ENCODE results near the gene GET4. TPM values are rescaled to one million over a fixed set of nuclear protein-coding genes. Genes with fewer than 3 reads are reported as not detected.
A peak's percentile ranks its signal among the peaks of the same experiment; 100 is the strongest.

Gene GET4
- total and polyA plus RNA-seq, 2 of the 13 experiments (the other 11 are each of a cell fraction or from before 2014, with no cell fraction given), result 28.2 to 35.2 TPM

DNA sequence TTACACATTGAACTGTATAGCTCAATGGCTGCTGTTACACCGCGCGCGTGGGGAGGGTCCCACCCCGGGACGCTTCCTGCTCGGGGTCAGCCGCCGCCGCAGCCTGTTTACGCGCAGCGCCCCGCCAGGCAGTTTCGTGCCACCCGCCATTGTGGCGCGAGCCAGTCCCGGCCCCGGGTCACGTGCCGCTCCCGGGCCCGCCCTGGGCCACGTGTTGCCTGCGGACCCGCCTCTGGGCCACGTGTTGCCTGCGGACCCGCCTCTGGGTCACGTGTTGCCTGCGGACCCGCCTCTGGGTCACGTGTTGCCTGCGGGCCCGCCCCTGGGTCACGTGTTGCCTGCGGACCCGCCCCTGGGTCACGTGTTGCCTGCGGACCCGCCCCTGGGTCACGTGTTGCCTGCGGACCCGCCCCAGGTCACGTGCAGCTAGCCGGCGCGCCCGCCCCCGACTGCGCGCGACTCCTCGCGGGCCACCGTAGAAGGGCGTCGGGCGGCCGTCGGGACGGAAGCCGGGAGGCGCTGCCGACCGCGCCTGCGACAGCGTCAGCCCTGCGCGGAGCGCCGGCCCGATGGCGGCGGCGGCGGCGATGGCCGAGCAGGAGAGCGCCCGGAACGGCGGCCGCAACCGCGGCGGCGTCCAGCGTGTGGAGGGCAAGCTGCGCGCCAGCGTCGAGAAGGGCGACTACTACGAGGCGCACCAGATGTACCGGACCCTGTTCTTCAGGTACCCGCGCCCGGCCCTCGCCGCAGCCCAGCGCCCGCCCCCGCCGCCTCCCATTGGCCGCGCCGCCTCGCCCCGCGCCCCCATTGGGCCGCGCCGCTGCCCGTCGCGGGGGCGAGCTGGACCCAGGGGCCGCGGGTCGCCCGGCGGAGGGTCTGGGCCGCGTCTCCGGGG lies at the start of gene GET4 (continued):
- TF ChIP-seq, protein P1, sequence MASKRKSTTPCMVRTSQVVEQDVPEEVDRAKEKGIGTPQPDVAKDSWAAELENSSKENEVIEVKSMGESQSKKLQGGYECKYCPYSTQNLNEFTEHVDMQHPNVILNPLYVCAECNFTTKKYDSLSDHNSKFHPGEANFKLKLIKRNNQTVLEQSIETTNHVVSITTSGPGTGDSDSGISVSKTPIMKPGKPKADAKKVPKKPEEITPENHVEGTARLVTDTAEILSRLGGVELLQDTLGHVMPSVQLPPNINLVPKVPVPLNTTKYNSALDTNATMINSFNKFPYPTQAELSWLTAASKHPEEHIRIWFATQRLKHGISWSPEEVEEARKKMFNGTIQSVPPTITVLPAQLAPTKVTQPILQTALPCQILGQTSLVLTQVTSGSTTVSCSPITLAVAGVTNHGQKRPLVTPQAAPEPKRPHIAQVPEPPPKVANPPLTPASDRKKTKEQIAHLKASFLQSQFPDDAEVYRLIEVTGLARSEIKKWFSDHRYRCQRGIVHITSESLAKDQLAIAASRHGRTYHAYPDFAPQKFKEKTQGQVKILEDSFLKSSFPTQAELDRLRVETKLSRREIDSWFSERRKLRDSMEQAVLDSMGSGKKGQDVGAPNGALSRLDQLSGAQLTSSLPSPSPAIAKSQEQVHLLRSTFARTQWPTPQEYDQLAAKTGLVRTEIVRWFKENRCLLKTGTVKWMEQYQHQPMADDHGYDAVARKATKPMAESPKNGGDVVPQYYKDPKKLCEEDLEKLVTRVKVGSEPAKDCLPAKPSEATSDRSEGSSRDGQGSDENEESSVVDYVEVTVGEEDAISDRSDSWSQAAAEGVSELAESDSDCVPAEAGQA (IDR thresholded peaks at IDR 0.05; ENCODE audit: low read depth), result peak; percentile 63; the same call in 1 of the 2 replicates
- TF ChIP-seq, protein P1 (CRISPR knock-in tag; IDR thresholded peaks at IDR 0.05; ENCODE audit: borderline replicate concordance), result peak; percentile 75; the same call in 1 of the 2 replicates
- no peak; the same call in 1 of the 2 replicates for TF ChIP-seq ZNF746 (CRISPR knock-in tag; IDR thresholded peaks at IDR 0.05)
- TF ChIP-seq, protein P2, sequence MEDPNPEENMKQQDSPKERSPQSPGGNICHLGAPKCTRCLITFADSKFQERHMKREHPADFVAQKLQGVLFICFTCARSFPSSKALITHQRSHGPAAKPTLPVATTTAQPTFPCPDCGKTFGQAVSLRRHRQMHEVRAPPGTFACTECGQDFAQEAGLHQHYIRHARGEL (CRISPR knock-in tag; IDR thresholded peaks at IDR 0.05), result peak; percentile 56; the same call in 1 of the 2 replicates
- TF ChIP-seq, protein P3, sequence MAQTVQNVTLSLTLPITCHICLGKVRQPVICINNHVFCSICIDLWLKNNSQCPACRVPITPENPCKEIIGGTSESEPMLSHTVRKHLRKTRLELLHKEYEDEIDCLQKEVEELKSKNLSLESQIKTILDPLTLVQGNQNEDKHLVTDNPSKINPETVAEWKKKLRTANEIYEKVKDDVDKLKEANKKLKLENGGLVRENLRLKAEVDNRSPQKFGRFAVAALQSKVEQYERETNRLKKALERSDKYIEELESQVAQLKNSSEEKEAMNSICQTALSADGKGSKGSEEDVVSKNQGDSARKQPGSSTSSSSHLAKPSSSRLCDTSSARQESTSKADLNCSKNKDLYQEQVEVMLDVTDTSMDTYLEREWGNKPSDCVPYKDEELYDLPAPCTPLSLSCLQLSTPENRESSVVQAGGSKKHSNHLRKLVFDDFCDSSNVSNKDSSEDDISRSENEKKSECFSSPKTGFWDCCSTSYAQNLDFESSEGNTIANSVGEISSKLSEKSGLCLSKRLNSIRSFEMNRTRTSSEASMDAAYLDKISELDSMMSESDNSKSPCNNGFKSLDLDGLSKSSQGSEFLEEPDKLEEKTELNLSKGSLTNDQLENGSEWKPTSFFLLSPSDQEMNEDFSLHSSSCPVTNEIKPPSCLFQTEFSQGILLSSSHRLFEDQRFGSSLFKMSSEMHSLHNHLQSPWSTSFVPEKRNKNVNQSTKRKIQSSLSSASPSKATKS (CRISPR knock-in tag; IDR thresholded peaks at IDR 0.05), result no peak; the same call in 1 of the 2 replicates
- TF ChIP-seq, protein P4, sequence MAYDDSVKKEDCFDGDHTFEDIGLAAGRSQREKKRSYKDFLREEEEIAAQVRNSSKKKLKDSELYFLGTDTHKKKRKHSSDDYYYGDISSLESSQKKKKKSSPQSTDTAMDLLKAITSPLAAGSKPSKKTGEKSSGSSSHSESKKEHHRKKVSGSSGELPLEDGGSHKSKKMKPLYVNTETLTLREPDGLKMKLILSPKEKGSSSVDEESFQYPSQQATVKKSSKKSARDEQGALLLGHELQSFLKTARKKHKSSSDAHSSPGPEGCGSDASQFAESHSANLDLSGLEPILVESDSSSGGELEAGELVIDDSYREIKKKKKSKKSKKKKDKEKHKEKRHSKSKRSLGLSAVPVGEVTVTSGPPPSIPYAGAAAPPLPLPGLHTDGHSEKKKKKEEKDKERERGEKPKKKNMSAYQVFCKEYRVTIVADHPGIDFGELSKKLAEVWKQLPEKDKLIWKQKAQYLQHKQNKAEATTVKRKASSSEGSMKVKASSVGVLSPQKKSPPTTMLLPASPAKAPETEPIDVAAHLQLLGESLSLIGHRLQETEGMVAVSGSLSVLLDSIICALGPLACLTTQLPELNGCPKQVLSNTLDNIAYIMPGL (CRISPR knock-in tag; IDR thresholded peaks at IDR 0.05; ENCODE audit: borderline replicate concordance in 1 of 2, low read depth in 1 of 2), result peak in 1 of 2 experiments; percentile 43; a peak in 1 of 4 replicates
- no peak for TF ChIP-seq ZSCAN30 (CRISPR knock-in tag; IDR thresholded peaks at IDR 0.05)
- TF ChIP-seq ZKSCAN1 (IDR thresholded peaks at IDR 0.05; ENCODE audit: low read length), result no peak
- TF ChIP-seq MED13 (CRISPR knock-in tag; IDR thresholded peaks at IDR 0.05), result 0 out of 2 replicates have a peak, but pooled peaks have one; percentile 11
- TF ChIP-seq ZNF552 (CRISPR knock-in tag; IDR thresholded peaks at IDR 0.05; ENCODE audit: borderline replicate concordance), result no peak
- peak; percentile 89 for TF ChIP-seq THAP11 (CRISPR knock-in tag; IDR thresholded peaks at IDR 0.05)
- peak; percentile 94; the same call in 1 of the 2 replicates for TF ChIP-seq PRMT3 (CRISPR knock-in tag; IDR thresholded peaks at IDR 0.05; ENCODE audit: borderline replicate concordance, low read depth)
- TF ChIP-seq CBX5 (CRISPR knock-in tag; IDR thresholded peaks at IDR 0.05; ENCODE audit: borderline replicate concordance), result 0 out of 2 replicates have a peak, but pooled peaks have one; percentile 14
- peak; percentile 78; the same call in 1 of the 2 replicates for TF ChIP-seq ZNF235 (CRISPR knock-in tag; IDR thresholded peaks at IDR 0.05; ENCODE audit: borderline replicate concordance)
- TF ChIP-seq PHF20 (CRISPR knock-in tag; IDR thresholded peaks at IDR 0.05), result peak; percentile 77
- peak; percentile 76 for TF ChIP-seq TARDBP (CRISPR knock-in tag; IDR thresholded peaks at IDR 0.05)

Measured in HepG2 (cell line).